GM12892 (cell line): ENCODE measurements around the gene CNGB1.

ENCODE experiments used
- POLR2A ChIP-seq: IDR thresholded peaks from 2 replicates; pipeline ENCODE4 v1.6.1; 2011; ENCODE audit warnings: low read depth, low read length, control low read depth
- POLR2AphosphoS5 ChIP-seq: IDR thresholded peaks from 2 replicates; pipeline ENCODE4 v1.6.1; 2011; ENCODE audit warnings: low read depth, low read length, control low read depth
- TAF1 ChIP-seq: IDR thresholded peaks from 2 replicates; pipeline ENCODE4 v1.6.1; 2011; ENCODE audit warnings: low read depth, mild to moderate bottlenecking, control low read depth, low read length, borderline replicate concordance

- TF ChIP-seq POLR2A (no peak), POLR2AphosphoS5 (no peak), TAF1 (no peak)
Measured at GRCh38 chr16:57930533-57930932, 40.4 kb downstream of the CNGB1 start.
